NB4 (cell line): ENCODE measurements around the gene TUBA1B.

Experiments used
- MYC ChIP-seq: IDR thresholded peaks from 2 replicates; pipeline ENCODE4 v1.6.1; 2011; ENCODE audit warnings: low read depth, low read length
- POLR2A ChIP-seq: IDR thresholded peaks from 2 replicates; pipeline ENCODE4 v1.6.1; 2011; ENCODE audit warnings: mild to moderate bottlenecking; ENCODE audit not compliant: insufficient read length; ENCODE audit errors: extremely low read depth
- TF ChIP-seq, protein P1 (sequence below): IDR thresholded peaks from one replicate; pipeline ENCODE4 v1.5.1; 2012; ENCODE audit warnings: low read depth, low read length
- TF ChIP-seq, protein P2 (sequence below): IDR thresholded peaks from 2 replicates; pipeline ENCODE4 v1.6.1; 2011; ENCODE audit warnings: low read depth, low read length

DNA sequence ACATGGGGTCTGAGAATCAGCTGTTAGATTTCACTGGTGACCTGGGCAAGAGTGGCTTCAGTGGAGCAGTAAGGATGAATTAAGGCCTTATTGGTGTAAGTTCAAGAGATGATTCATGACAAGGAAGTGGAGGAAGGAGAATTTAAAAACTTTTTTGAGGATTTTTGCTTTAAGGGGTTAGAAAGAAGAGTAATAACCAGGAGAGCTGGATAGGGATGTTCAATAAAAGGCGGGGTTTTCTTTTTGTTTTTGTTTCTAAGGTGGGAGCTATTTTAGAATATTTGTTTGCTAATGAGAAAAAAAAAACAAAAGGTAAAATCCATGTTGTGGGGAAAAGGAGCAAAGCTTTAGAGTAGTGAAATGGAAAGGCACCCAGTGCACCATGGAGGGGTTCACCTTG lies 15.2 kb upstream of the TUBA1B start:
- TF ChIP-seq, protein P1, sequence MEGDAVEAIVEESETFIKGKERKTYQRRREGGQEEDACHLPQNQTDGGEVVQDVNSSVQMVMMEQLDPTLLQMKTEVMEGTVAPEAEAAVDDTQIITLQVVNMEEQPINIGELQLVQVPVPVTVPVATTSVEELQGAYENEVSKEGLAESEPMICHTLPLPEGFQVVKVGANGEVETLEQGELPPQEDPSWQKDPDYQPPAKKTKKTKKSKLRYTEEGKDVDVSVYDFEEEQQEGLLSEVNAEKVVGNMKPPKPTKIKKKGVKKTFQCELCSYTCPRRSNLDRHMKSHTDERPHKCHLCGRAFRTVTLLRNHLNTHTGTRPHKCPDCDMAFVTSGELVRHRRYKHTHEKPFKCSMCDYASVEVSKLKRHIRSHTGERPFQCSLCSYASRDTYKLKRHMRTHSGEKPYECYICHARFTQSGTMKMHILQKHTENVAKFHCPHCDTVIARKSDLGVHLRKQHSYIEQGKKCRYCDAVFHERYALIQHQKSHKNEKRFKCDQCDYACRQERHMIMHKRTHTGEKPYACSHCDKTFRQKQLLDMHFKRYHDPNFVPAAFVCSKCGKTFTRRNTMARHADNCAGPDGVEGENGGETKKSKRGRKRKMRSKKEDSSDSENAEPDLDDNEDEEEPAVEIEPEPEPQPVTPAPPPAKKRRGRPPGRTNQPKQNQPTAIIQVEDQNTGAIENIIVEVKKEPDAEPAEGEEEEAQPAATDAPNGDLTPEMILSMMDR: no peak
- TF ChIP-seq POLR2A: no peak
- TF ChIP-seq, protein P2, sequence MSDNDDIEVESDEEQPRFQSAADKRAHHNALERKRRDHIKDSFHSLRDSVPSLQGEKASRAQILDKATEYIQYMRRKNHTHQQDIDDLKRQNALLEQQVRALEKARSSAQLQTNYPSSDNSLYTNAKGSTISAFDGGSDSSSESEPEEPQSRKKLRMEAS: no peak
- no peak for TF ChIP-seq MYC
